ENCODE data around the gene MEF2C. TPM values are rescaled to one million over a fixed set of nuclear protein-coding genes. Genes with fewer than 3 reads are reported as not detected.

Gene MEF2C
- total and polyA plus RNA-seq, 2 experiments from 2014 or later: 0.97 to 1.6 TPM

DNA sequence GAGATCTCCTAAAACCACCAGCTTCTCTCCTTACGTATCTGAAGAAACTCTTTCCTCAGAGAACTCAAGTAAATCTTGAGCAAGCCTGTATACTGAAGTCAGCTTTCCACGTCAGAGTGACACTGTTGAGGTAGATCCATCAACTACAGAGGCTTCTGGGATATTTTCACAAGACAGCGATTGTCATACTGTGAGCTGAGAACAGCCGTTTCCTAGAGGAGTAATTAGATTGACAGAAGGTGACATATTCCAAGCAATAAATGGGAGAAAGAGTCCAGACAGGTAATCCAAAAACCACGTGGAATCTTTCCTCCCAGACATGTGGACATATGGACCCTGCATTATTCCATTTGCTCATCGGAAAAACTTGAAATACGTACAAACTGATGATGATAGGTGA lies 117.2 kb downstream of the MEF2C start (continued):
- TF ChIP-seq ZNF462 (CRISPR knock-in tag; IDR thresholded peaks at IDR 0.05): no peak
- no peak for TF ChIP-seq STAT1 (IDR thresholded peaks at IDR 0.05; ENCODE audit: unreplicated experiment)
- no peak for TF ChIP-seq REST (IDR thresholded peaks at IDR 0.05; ENCODE audit: unreplicated experiment)
- no peak for TF ChIP-seq EZH2 (IDR thresholded peaks at IDR 0.05; ENCODE audit: low read depth, unreplicated experiment)
- no peak for TF ChIP-seq JUNB (IDR thresholded peaks at IDR 0.05; ENCODE audit: unreplicated experiment)

DNA sequence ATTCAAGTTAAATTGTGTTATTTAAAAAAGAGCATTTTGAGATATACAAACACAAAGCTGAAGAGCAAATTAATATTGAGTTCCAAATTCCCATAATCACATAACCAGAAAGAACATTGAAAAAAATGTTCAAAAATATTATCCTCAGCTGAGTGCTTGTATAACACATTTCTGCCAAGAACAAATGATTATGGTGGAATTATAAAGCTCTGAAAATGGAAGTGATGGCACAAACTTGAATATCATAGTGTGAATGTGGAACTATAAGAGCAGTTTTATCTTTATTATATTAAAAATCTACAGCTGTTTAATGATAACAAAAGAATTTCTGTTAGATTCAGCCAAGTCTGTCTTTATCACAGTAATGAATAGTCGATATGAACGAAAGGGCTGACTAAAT lies 117.8 kb downstream of the MEF2C start:
- Histone ChIP-seq H3K4me3 (no peak overlapping the region), H3K4me1 (ENCODE audit: insufficient read depth) (no peaks in the 10 kb centered on the region), H3K4me2 (no peak overlapping the region), H3K9me2 (ENCODE audit: insufficient read depth) (no peaks in the 10 kb centered on the region), H3K79me2 (replicated peaks; ENCODE audit: insufficient read depth) (no peaks in the 10 kb centered on the region), H4K20me1 (replicated peaks; ENCODE audit: insufficient read depth) (no peaks in the 10 kb centered on the region), H3K36me3 (ENCODE audit: insufficient read depth) (no peaks in the 10 kb centered on the region), H3K27me3 (ENCODE audit: insufficient read depth) (no peaks in the 10 kb centered on the region), H2AFZ (no peak overlapping the region), H3K27ac (ENCODE audit: low read depth) (no peak overlapping the region), H3F3A (replicated peaks; ENCODE audit: low read depth) (no peaks in the 10 kb centered on the region)
- Mint-ChIP-seq H3K27me3 (ENCODE audit: insufficient read depth, low read depth, poor library complexity) (no peaks in the 10 kb centered on the region), H3K9me3 (no peaks in the 10 kb centered on the region), H3K4me3 (no peak overlapping the region), H3K4me1 (no peaks in the 10 kb centered on the region), H3K27ac (no peak overlapping the region), H3K36me3 (ENCODE audit: low read depth) (no peaks in the 10 kb centered on the region)
- DNase-seq (ENCODE audit: low spot score): no peak
- TF ChIP-seq POLR2AphosphoS5 (IDR thresholded peaks at IDR 0.05; ENCODE audit: low read depth): no peak
- TF ChIP-seq JUNB (IDR thresholded peaks at IDR 0.05; ENCODE audit: unreplicated experiment): no peak
- TF ChIP-seq STAT1 (IDR thresholded peaks at IDR 0.05; ENCODE audit: unreplicated experiment): no peak
- TF ChIP-seq ZNF331 (CRISPR knock-in tag; IDR thresholded peaks at IDR 0.05; ENCODE audit: low read depth): no peak
- no peak for TF ChIP-seq ZNF114 (CRISPR knock-in tag; IDR thresholded peaks at IDR 0.05)
- no peak for ATAC-seq
